ENCODE results near the gene PCGF3. TPM values are rescaled to one million over a fixed set of nuclear protein-coding genes. Genes with fewer than 3 reads are reported as not detected.

The PCGF3 gene
- total RNA-seq, 4 donors from 2014 or later = 31.0 to 67.1 (median 48.8) TPM

DNA sequence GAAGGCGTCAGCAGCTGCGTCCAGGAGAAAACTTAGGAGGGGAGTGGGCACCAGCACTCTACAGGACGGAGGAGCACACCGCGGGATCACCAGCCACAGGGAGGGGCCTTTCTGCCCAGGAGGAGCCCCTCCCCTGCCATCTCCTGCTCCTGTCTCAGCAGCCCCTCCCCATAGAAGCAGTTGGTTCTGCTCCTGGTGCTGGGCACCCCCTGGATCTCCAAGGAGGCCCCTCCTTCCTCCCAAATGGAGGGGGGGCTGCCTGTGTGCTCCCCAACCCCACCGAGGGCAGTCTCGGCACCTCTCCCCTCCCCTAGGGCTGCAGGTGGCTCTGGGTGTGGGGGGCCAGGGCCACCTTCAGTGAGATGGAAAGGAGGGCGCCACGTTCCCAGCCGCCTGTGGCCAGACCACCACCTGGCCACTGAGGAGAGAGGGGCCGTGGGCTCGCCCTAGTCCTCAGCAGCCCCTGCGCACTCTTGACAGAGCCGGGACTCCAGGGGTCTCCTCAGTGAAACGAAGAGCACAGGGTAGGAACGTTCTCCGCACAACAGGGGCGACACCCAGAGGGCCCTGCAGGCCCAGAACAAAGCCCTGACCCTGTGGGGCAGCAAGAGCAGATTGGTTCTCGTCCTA is 82.5 kb downstream of the PCGF3 start:
- no peak for DNase-seq (ENCODE audit: low spot score)
- ATAC-seq (ENCODE audit: low FRiP score) = no peak
- TF ChIP-seq, protein P1, sequence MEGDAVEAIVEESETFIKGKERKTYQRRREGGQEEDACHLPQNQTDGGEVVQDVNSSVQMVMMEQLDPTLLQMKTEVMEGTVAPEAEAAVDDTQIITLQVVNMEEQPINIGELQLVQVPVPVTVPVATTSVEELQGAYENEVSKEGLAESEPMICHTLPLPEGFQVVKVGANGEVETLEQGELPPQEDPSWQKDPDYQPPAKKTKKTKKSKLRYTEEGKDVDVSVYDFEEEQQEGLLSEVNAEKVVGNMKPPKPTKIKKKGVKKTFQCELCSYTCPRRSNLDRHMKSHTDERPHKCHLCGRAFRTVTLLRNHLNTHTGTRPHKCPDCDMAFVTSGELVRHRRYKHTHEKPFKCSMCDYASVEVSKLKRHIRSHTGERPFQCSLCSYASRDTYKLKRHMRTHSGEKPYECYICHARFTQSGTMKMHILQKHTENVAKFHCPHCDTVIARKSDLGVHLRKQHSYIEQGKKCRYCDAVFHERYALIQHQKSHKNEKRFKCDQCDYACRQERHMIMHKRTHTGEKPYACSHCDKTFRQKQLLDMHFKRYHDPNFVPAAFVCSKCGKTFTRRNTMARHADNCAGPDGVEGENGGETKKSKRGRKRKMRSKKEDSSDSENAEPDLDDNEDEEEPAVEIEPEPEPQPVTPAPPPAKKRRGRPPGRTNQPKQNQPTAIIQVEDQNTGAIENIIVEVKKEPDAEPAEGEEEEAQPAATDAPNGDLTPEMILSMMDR (IDR thresholded peaks at IDR 0.05) = no peak

DNA sequence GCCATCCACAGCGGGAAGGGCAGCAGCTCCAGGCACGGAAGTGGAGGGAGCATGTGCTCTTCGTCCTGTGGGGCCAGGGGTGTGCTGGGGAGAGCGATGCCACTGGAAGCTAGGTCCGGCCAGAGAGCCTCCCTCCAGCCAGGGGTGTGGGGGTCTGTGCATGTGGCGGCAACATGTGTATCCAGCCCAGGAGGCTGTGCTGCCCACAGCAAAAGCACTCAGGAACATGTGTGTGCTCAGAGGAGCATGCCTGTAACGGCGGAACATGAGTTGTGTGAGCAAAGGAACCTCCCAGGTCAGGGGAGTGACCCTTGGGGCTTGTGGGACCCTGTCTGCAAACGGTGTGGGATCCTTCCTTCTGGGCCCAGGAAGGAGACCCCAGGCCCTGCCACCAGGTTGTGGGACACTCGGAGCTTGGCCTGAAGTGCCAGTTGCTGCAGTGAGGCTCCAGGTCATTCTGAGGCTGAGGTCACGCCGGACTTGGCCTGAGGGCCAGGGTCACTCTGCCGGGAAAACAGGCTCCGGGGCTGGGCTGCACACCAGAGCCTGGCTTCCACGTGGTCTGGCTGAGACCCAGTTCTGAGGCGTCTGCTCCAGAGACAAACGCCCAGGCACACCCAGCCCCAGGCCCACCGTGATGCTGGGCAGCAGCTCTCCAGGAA is 83.1 kb downstream of the PCGF3 start:
- DNase-seq (ENCODE audit: low spot score) (no peak), ATAC-seq (ENCODE audit: low FRiP score) (no peak)
- TF ChIP-seq, protein P1 (IDR thresholded peaks at IDR 0.05) = no peak

DNA sequence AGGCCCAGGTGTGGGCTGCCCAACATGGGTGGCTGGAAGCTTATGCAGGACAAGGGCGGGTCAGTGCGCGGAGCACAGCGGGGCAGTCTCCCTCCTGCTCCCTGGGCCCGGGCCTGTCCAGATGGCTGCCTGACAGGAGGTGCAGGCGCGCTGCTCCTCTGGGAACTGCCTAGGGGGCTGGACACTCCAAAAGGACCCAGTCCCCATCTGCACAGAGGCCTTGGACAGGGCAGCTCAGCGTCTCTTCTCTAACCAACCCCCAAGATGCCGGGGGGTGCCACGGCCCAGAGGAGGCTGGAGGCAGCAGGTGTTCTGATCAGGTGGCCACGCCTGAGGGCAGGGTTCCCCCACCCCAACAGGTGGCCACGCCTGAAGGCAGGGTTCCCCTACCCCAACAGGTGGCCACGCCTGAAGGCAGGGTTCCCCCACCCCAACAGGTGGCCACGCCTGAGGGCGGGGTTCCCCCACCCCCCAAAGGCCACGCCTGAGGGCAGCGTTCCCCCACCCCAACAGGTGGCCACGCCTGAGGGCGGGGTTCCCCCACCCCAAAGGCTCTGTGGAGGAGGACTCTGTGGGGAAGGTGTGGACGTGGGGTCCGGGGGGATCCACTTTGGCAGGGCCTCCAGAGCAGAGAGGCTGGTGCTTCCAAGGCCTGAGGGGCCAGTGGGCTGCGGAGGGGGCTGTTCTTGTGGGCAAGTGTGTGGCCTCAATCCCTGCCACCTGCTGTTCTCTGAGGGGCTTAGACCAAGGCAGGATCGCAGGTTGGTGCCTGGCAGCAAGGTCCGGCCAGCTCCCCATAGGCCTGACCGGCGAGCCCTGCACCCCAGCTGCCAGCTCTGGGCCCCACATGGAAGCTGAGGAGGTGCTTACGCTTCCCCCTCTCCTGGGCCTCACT is 84.2 kb downstream of the PCGF3 start:
- TF ChIP-seq, protein P1 (IDR thresholded peaks at IDR 0.05) = no peak
- DNase-seq (ENCODE audit: low spot score) (no peak), ATAC-seq (ENCODE audit: low FRiP score) (no peak)

DNA sequence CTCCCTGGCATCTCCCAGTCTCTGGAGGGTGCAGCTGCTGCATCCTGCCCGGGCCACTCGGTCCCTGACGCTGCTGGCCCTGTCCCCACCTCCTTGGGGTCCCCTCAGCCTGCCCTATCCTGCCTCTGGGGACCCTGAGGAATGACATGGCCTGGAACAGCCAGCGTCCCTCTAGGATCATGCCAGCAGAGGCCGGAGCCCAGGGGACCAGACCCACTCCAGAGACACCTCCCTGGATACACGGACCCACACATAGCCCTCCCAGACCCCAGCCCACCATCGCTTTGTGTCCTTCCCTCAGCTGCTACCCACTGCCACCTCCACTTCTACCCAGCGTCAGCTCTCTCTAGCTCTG is 84.8 kb downstream of the PCGF3 start:
- TF ChIP-seq, protein P1 (IDR thresholded peaks at IDR 0.05) = no peak
- ATAC-seq (ENCODE audit: low FRiP score) (no peak), DNase-seq (ENCODE audit: low spot score) (no peak)

DNA sequence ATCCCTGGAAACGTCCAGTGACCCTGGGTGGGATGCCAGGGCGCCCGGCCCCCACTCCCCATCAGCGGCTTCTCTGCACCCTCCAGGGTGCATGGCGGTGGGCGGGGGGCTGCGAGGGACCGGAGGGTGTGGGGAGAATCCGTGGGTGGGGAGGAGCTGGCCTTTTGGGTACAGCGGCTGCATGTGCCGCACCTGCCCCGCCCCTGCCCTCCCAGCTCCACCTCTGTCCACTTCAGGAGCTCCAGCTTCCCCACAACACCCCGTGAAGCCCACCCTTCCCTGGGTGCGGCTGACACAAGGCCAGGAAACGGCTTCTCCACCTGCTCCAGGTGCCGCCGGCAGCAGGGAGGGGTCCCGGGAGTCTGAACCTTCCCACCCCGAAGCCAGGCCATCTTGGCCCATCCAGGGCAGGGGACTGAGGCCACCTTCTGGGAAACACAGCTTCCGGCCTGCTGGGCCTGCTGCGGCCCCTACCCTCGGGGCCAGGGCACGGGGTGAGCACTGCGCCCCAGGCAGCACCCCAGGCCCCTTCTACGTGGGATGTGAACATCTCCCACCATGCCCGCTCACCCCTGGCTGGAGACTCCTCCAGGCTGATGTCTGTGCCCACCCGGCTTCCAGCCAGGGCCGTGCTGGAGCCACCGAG is 85.7 kb downstream of the PCGF3 start:
- DNase-seq (ENCODE audit: low spot score) (no peak), ATAC-seq (ENCODE audit: low FRiP score) (no peak)
- TF ChIP-seq, protein P1 (IDR thresholded peaks at IDR 0.05) = no peak

DNA sequence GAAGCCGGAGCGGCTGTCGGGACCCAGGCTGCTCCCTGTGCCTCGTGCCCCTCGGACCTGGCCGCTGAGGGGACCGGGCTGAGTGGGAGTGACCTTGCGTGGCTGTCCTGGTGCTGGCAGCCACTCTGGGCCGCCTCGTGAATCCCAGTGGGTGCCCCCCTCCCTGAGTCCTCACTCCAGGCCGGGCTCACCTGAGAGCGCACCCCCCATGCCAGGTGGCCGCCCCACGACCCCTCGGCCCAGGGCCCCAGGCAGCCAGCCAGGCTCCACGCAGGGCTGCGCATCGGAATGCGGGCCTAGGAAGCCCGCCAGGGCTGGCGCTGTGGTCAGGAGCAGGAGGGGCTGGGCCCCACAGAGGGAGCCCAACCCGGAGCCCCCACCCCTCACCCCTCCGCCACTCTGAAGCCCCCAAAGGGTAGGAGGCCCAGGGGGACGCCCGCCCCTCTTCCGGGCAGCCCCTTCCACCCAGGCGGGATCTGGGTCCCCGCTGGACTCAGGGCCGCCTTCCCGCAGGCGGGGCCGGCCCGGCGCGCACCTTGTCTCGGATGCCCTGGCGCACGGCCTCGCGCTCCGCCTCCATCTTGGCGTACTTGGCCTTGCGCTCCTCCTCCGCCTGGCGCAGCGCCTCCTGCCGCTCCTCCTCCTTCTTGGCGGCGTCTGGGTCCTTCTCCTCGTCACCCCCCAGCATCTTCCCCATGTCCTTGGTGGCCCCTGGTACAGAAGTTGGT is 86.4 kb downstream of the PCGF3 start:
- peak; percentile 43 for ATAC-seq (ENCODE audit: low FRiP score)

More for the DNA sequence above, 86.4 kb downstream of the PCGF3 start:
- TF ChIP-seq, protein P1 (IDR thresholded peaks at IDR 0.05) = no peak
- no peak for DNase-seq (ENCODE audit: low spot score)

All from omental fat pad (tissue), 4 donors.